Measurements from ENCODE around the gene METAP2.

METAP2 gene

DNA sequence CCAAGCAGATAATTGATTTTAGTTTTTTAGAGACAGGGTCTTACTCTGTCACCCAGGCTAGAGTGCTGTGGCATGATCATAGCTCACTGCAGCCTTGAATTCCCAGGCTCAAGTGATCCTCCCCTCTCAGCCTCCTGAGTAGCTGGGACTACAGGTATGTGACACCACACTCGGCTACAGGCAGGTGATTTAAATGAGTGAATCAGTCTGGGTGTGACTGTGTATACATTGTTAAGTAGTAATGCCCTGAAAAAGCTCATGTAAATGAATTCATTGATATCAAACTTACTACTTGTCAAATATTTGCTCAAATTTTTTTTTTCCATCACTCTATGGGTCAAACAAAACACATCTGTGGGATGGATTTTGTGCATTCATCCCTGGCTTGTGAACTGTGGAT, 83.7 kb downstream of the METAP2 start:
- no peak for DNase-seq (ENCODE audit: insufficient read length, low spot score)
- TF ChIP-seq, protein P1, sequence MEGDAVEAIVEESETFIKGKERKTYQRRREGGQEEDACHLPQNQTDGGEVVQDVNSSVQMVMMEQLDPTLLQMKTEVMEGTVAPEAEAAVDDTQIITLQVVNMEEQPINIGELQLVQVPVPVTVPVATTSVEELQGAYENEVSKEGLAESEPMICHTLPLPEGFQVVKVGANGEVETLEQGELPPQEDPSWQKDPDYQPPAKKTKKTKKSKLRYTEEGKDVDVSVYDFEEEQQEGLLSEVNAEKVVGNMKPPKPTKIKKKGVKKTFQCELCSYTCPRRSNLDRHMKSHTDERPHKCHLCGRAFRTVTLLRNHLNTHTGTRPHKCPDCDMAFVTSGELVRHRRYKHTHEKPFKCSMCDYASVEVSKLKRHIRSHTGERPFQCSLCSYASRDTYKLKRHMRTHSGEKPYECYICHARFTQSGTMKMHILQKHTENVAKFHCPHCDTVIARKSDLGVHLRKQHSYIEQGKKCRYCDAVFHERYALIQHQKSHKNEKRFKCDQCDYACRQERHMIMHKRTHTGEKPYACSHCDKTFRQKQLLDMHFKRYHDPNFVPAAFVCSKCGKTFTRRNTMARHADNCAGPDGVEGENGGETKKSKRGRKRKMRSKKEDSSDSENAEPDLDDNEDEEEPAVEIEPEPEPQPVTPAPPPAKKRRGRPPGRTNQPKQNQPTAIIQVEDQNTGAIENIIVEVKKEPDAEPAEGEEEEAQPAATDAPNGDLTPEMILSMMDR (IDR thresholded peaks at IDR 0.05; ENCODE audit: insufficient read depth, missing control alignments), result no peak
- FAIRE-seq, result no peak

Data from D721Med (cell line).